Stimulated activated naive CD8-positive, alpha-beta T cell treated with anti-CD3 and anti-CD28 coated beads, Interleukin-15, Interleukin-2, amounts not matched to agents 100 ng/mL and 50 ng/mL, for 24 hours (primary cell): Measurements from ENCODE around the gene CTCFL.

Experiments
- H3K27ac Mint-ChIP-seq: one replicate; pipeline ENCODE4 v1.8.0; 2021; ENCODE audit warnings: mild to moderate bottlenecking, mixed read lengths
- H3K27me3 Mint-ChIP-seq: one replicate; pipeline ENCODE4 v1.8.0; 2021; ENCODE audit warnings: mixed read lengths
- H3K36me3 Mint-ChIP-seq: one replicate; pipeline ENCODE4 v1.8.0; 2021; ENCODE audit warnings: low read depth, mixed read lengths
- H3K4me1 Mint-ChIP-seq: one replicate; pipeline ENCODE4 v1.8.0; 2021; ENCODE audit warnings: low read depth, mixed read lengths
- H3K4me3 Mint-ChIP-seq: one replicate; pipeline ENCODE4 v1.8.0; 2021; ENCODE audit warnings: mild to moderate bottlenecking, mixed read lengths
- H3K9me3 Mint-ChIP-seq: one replicate; pipeline ENCODE4 v1.8.0; 2021; ENCODE audit warnings: mixed read lengths

CTCFL gene

DNA sequence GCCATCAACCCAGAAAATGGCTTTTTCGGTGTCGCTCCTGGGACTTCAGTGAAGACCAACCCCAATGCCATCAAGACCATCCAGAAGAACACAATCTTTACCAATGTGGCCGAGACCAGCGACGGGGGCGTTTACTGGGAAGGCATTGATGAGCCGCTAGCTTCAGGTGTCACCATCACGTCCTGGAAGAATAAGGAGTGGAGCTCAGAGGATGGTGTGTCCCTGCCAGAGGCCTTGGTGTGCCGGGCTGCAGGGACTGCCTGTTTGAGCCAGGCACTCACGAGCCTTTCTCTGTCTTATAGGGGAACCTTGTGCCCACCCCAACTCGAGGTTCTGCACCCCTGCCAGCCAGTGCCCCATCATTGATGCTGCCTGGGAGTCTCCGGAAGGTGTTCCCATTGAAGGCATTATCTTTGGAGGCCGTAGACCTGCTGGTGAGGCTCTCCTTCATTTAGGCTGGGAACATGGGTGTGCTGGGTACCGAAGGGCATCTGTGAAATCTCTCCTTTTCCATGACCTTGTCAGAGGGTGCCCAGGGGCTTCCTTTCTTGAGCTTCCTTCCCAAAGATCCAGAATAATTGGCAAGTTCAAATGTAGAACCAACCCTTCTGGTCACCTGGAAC is 39.4 kb upstream of the CTCFL start:
- no peak overlapping the region for H3K4me3 Mint-ChIP-seq
- H3K9me3 Mint-ChIP-seq = no peaks in the 10 kb centered on the region
- no peaks in the 10 kb centered on the region for H3K4me1 Mint-ChIP-seq
- H3K27me3 Mint-ChIP-seq = peaks cover 26% of the 10 kb centered on the region
- H3K27ac Mint-ChIP-seq = no peak overlapping the region
- H3K36me3 Mint-ChIP-seq = no peaks in the 10 kb centered on the region

- Mint-ChIP-seq H3K4me1 (no peaks in the 10 kb centered on the region), H3K36me3 (no peaks in the 10 kb centered on the region), H3K27me3 (peaks cover 20% of the 10 kb centered on the region), H3K4me3 (no peak overlapping the region), H3K9me3 (no peaks in the 10 kb centered on the region), H3K27ac (no peak overlapping the region)
These were observed 38.6 kb upstream of the CTCFL start for GRCh38 chr20:57563522-57563921.

DNA sequence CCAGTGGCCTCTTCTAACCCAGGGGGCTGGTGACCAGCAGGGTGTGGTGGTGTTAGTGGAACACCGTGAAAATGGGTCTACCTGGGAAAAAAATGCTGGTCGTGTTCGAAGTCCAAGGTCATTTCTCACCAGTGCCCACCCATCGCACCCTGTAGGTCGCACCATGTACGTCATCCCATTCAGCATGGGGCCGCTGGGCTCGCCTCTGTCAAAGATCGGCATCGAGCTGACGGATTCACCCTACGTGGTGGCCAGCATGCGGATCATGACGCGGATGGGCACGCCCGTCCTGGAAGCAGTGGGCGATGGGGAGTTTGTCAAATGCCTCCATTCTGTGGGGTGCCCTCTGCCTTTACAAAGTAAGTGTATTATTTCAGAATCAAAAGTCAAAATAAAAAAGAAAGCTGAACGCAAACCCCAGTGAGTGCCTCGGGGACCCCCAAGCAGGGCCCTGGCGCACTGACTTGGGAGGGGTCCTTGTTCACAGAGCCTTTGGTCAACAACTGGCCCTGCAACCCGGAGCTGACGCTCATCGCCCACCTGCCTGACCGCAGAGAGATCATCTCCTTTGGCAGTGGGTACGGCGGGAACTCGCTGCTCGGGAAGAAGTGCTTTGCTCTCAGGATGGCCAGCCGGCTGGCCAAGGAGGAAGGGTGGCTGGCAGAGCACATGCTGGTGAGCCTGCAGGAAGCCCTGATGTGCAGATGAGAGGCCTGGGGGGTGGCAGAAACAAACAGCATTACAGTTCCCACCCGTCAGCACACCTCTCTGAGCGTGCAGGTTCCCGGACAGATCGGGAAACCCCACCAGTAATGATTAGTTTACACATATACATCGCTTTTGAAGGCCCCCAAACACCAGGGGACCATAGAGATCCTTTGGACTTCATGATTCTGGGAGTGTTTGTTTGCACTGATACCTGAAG is 37.9 kb upstream of the CTCFL start:
- peaks cover 23% of the 10 kb centered on the region for H3K27me3 Mint-ChIP-seq
- H3K4me3 Mint-ChIP-seq = no peak overlapping the region
- no peak overlapping the region for H3K27ac Mint-ChIP-seq
- H3K4me1 Mint-ChIP-seq = no peaks in the 10 kb centered on the region
- H3K36me3 Mint-ChIP-seq = no peaks in the 10 kb centered on the region
- H3K9me3 Mint-ChIP-seq = no peaks in the 10 kb centered on the region

DNA sequence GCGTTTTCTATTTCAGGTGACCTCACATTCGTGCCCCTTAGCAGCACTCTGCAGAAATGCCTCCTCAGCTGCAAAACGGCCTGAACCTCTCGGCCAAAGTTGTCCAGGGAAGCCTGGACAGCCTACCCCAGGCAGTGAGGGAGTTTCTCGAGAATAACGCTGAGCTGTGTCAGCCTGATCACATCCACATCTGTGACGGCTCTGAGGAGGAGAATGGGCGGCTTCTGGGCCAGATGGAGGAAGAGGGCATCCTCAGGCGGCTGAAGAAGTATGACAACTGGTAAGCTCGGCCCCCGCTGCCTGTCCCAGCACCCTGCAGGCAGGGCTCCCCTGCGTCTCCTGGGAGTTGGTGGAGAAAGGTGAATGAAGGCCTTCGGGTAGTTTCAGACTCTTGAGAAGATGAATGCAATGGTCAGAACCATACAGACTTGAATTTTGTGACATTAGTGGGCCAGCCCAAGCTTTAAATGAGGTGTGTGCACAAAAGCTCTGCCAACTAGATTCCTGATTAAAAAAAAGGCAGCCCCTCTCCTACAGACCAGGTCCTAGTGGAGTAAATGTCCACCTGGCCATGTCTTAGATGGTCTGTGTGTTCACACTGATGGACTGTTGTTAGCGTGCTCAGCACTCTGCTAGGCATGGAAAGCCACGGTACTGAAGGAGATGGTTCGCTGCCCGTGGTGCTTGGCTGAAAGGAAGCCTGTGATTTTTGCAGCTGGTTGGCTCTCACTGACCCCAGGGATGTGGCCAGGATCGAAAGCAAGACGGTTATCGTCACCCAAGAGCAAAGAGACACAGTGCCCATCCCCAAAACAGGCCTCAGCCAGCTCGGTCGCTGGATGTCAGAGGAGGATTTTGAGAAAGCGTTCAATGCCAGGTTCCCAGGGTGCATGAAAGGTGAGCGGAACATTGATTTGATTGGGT is 36.7 kb upstream of the CTCFL start:
- no peak overlapping the region for H3K4me3 Mint-ChIP-seq
- no peak overlapping the region for H3K27ac Mint-ChIP-seq
- H3K9me3 Mint-ChIP-seq = no peaks in the 10 kb centered on the region
- no peaks in the 10 kb centered on the region for H3K4me1 Mint-ChIP-seq
- peaks cover 34% of the 10 kb centered on the region for H3K27me3 Mint-ChIP-seq
- no peaks in the 10 kb centered on the region for H3K36me3 Mint-ChIP-seq

GRCh38 chr20:57560554-57561355 is 35.8 kb upstream of the CTCFL start, which contains the start of gene PCK1:
TSS of gene PCK1 (plus strand) at chr20:57561110. CDS start at chr20:57561412, 302 bp downstream.
- H3K4me3 Mint-ChIP-seq = no peak within 1 kb of the TSS
- no peaks in the 10 kb centered on the region for H3K9me3 Mint-ChIP-seq
- peaks cover 35% of the 10 kb centered on the region for H3K27me3 Mint-ChIP-seq
- no peak within 1 kb of the TSS for H3K27ac Mint-ChIP-seq
- no peaks in the 10 kb centered on the region for H3K36me3 Mint-ChIP-seq
- no peaks in the 10 kb centered on the region for H3K4me1 Mint-ChIP-seq

DNA sequence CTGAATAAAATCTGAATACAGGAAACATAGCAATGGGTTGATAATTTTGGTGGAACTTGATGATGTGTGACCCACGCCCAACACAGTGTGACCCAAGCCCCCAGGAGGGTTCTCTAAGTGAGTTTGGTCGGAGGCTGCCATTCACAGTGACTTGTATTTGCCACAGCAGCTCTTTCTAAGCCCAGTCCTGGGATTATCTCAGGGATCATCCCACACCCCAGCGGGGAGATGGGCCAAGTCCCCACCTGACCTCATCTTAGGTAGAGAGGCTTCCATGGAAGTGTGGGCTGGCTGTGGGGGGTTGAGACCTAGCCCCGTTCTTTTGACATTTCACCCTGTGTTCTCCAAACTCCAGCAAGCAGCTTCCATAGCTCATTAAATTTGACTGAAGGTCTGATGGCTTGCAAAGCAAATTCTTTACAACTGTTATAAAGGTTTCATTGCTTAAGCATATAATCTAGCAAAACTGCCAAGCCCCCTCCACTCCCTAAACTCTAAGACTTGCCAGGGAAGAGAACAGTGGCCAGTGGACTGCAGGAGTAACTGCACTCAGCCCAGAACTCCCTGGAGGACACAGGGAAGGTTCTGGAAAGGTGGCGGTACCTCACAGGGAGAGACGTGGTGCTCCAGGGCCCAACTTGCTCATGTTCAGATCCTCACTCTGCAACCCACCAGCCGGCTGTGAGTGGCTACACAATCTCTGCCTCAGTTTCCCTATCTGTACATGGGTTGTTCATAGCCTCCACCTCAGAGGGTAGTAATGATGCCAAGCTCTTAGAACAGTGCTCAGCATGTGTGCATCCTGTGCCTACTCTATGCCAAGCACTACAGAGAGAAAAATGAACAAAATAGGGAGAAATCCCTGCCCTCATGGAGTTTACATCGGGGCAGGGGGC is 35.0 kb upstream of the CTCFL start:
- Mint-ChIP-seq H3K27ac (no peak overlapping the region), H3K9me3 (no peaks in the 10 kb centered on the region), H3K27me3 (peaks cover 38% of the 10 kb centered on the region), H3K36me3 (no peaks in the 10 kb centered on the region), H3K4me1 (no peaks in the 10 kb centered on the region), H3K4me3 (no peak overlapping the region)

DNA sequence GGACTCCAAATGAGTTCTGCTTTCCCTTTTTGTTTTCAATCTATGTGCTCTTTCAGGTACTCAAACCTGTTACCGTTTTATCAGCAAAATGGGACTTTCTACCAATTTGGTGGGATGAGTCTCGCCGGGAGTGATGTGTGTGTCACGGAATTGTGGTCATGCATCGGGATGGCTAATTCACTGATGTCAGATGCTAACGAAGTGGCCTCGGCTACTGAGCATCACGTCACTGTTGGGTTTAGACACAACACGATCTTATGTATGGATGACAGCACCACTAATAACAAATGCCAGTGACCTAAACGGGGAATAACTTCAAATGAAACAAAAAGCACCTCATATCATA is 34.3 kb upstream of the CTCFL start:
- Mint-ChIP-seq H3K27ac (no peak overlapping the region), H3K9me3 (no peaks in the 10 kb centered on the region), H3K36me3 (no peaks in the 10 kb centered on the region), H3K4me1 (no peaks in the 10 kb centered on the region), H3K27me3 (peaks cover 33% of the 10 kb centered on the region), H3K4me3 (no peak overlapping the region)

DNA sequence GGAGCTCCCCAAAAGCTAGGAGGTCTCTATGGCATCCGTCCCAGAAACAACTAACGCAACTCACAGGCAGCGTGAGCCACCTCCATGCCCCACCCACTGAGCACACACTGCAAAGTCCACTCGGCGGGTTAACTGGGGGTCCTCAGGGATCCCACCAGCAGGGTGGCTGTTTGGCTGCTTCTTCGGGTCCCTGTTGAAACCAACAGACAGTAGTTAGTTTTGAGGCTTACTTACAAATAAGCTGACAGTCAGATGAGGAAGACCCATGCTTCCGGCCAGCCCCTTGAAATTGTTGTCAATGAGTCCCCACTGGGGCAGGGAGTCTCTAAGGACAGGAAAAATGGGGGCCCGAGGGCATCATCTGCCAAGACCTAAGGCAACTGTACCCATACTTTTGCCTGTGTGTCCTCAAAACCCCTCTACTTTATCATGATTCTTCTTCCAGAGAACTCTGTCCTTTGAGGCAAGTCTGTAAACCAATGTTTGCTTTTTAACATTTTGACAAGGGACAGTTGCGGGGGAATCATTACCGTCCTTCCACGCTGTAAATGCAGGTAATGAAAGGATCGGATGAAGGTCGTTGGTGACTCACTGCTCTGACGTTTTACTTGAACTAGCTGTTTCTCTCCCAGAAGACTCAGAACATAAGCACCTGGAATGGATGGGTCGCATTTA is 33.8 kb upstream of the CTCFL start:
- no peaks in the 10 kb centered on the region for H3K4me1 Mint-ChIP-seq
- peaks cover 33% of the 10 kb centered on the region for H3K27me3 Mint-ChIP-seq
- H3K27ac Mint-ChIP-seq = no peak overlapping the region

DNA sequence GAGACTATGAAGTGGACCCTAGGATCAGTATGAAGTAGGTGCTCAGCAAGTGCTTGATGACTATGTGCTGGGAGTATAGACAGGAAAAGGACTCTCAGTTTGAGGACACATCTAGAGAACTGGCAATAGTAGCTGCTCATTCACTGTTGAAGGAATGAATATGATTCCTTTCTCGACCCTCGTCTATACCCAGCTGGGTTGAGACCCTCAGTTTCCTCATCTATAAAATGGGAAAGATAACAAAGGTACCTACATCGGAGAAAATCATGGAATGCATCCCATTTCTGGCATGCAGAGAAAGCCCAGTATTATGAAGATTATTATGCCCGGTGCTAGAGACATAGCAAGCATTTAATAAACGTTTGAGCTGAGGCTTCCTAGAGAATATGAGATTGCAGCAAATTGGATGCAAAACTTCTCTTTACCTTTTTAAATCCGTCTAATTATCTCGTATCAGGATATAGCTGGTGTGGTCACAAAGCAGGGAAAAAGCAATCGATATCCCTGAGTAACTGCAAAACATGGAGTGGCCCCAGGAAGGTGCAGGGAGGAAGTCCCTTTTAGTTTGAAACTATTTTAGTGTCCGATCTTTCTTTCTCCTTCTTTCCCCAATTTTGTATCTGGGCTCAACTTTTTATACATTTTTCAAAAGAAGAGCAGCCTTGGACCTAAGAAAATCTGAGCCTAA is 33.1 kb upstream of the CTCFL start:
- Mint-ChIP-seq H3K9me3 (no peaks in the 10 kb centered on the region), H3K4me1 (no peaks in the 10 kb centered on the region), H3K4me3 (no peak overlapping the region), H3K27ac (no peak overlapping the region), H3K36me3 (no peaks in the 10 kb centered on the region), H3K27me3 (peaks cover 33% of the 10 kb centered on the region)

More for the DNA sequence above, 33.8 kb upstream of the CTCFL start:
- H3K9me3 Mint-ChIP-seq = no peaks in the 10 kb centered on the region
- H3K36me3 Mint-ChIP-seq = no peaks in the 10 kb centered on the region
- no peak overlapping the region for H3K4me3 Mint-ChIP-seq

GRCh38 chr20:57556980-57557274 is 32.0 kb upstream of the CTCFL start:
- Mint-ChIP-seq H3K4me1 (no peaks in the 10 kb centered on the region), H3K4me3 (no peak overlapping the region), H3K9me3 (no peaks in the 10 kb centered on the region), H3K27me3 (peaks cover 32% of the 10 kb centered on the region), H3K27ac (no peak overlapping the region), H3K36me3 (no peaks in the 10 kb centered on the region)

DNA sequence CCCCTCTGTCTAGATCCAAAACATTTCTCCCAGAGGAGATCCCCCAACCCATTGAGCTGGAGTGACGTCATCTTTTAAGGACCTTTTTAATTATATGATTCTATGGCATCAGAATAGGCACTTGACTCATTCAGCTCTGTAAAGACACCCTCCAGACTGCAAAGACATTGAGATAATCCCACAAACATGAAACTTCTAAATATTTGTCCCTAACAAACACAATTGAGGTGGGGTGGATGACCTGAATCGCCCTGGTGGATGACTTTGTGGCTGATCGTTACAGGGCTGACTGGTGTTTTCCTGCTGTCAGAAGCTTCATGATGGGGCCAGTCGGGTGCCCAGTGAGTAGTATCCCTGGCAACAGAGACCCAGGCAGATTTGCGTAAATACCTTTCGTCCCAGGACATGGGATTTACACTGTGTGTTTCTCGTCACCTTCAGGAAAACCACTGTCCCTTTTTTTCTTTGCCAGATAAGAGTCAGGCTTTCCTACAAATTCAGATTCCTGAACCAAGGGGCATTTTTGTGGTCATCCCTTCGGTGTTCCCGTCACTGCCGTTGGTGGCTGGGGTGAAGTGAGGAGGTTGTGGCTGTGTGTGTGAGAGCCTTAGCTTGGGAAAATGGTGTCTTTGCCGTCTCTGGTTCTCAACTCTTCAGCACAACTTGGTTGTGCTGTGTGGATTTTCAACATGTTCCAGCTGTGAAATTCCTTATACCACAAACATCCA is 30.7 kb upstream of the CTCFL start:
- Mint-ChIP-seq H3K27ac (no peak overlapping the region), H3K27me3 (peaks cover 29% of the 10 kb centered on the region), H3K9me3 (no peaks in the 10 kb centered on the region), H3K4me3 (no peak overlapping the region), H3K4me1 (no peaks in the 10 kb centered on the region), H3K36me3 (no peaks in the 10 kb centered on the region)

- no peaks in the 10 kb centered on the region for H3K4me1 Mint-ChIP-seq
- H3K36me3 Mint-ChIP-seq = no peaks in the 10 kb centered on the region
- no peaks in the 10 kb centered on the region for H3K9me3 Mint-ChIP-seq
- H3K27me3 Mint-ChIP-seq = peaks cover 30% of the 10 kb centered on the region
- H3K27ac Mint-ChIP-seq = no peak overlapping the region
- H3K4me3 Mint-ChIP-seq = no peak overlapping the region
These were observed 28.6 kb upstream of the CTCFL start for GRCh38 chr20:57553376-57554018.
